Measurements from ENCODE around the gene ROBO1. TPM values are rescaled to one million over a fixed set of nuclear protein-coding genes. Genes with fewer than 3 reads are reported as not detected.

Gene ROBO1
- total RNA-seq, 1 donor from 2014 or later = 31.7 TPM

DNA sequence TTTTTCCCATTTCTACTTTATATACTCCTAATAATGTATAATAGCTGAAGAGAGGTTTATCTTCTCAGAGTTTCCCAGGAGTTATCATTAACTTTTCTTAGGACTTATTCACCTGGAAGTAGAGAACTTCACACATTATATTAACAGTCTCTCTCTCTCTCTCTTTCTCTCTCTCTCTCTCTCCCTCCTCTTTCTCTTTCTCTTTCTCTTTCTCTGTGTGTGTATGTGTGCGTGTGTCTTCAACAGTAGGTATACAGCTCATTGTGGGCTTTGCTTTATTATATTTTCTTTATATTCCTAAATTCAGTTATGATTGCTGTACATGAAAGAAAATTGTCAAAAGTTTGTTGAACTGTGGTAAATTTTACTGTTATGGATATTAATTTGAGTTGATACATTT, 353.8 kb downstream of the ROBO1 start:
- DNase-seq (ENCODE audit: low spot score) = no peak
- intact Hi-C loops (cut with DNase I) = no loop called here
- no peak for ATAC-seq

- intact Hi-C loops (cut with DNase I) = no loop called here
- ATAC-seq (no peak), DNase-seq (ENCODE audit: low spot score) (no peak)
Observed at GRCh38 chr3:79412537-79412936, 355.3 kb downstream of the ROBO1 start.

GRCh38 chr3:79410617-79411016, 357.2 kb downstream of the ROBO1 start:
- intact Hi-C loops (cut with DNase I) = no loop called here
- DNase-seq (ENCODE audit: low spot score) (no peak), ATAC-seq (no peak)

DNA sequence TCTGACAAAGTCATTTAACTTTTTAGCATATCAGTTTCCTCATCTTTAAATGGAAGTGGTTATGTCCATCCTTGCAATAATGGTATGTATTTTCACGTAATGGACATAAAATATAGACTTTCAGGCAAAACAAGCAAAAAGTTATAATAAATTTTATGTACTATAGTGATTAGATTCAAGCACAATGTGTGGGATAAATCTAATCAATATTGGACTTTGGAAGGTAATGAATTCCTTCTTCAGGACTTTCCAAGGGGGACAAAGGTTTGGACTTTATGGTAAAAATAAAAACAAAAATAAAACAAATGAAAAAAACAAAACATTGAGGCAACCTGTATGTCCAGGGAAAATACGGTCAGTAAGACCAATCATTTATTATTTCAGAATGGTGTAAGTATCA, 357.7 kb downstream of the ROBO1 start:
- no peak for DNase-seq (ENCODE audit: low spot score)
- ATAC-seq = no peak
- intact Hi-C loops (cut with DNase I) = no loop called here

DNA sequence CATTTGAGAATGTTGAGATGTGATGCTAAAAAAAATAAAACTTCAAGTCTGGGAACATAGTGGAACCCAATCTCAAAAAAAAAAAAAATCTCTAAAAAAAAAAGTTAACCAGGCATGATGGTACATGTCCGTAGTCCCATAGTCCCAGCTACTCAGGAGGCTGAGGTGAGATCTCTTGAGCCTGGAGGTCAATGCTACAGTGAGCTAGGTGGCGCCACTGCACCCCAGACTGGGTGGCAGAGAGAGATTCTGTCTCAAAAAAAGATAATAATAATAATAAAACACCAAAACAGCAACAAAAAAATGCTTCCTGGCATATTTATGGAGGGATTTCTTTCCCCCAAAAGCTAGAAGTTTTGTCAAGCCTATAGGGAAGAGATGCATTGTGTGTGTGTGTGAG, 361.6 kb downstream of the ROBO1 start:
- ATAC-seq (no peak), DNase-seq (ENCODE audit: low spot score) (no peak)
- intact Hi-C loops (cut with DNase I) = no loop called here

- intact Hi-C loops (cut with DNase I) = no loop called here
- DNase-seq (ENCODE audit: low spot score) (no peak), ATAC-seq (no peak)
Observed at GRCh38 chr3:79405183-79405582, 362.6 kb downstream of the ROBO1 start.

DNA sequence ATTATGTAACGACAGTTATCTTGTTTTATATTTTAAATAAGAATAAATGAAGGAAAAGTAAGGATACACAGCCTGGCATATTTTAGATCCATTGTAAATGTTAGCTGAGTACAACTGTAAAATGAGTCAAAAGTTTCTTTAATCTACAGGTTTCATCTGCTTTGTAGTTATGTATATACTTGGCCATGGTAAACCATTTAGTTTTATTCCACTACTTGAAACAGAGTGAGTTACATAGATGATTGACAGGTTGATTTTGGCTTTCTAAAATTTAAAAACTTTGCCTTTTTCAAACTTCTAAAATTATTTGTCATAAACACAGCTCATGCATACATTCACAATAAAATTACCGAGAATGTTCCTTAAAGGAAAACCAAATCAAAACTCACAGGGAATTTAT, 371.2 kb downstream of the ROBO1 start:
- DNase-seq (ENCODE audit: low spot score) = no peak

GRCh38 chr3:79392479-79392878, 375.3 kb downstream of the ROBO1 start:
- intact Hi-C loops (cut with DNase I) = no loop called here
- no peak for DNase-seq (ENCODE audit: low spot score)
- no peak for ATAC-seq

More for the DNA sequence above, 371.2 kb downstream of the ROBO1 start:
- ATAC-seq = no peak
- intact Hi-C loops (cut with DNase I) = no loop called here

DNA sequence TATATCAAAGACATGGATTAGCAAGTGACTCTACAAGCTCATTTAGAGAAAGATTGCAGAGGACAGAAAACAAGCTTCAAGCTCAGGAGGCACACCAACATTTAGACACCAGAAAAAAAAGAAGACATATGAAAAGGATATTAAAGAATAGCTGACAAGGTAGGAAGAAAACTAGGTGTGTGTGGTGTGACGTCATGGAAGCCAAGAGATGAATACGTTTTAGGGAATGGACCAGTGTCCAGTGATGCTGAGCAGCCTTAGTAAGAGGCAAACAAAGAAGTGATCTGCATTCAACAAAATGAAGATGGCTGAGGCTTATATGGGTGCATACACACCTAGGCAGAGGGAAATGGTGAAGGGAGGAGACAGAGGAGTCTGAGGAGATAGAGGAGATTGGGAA, 377.4 kb downstream of the ROBO1 start:
- ATAC-seq = no peak
- DNase-seq (ENCODE audit: low spot score) = no peak
- intact Hi-C loops (cut with DNase I) = no loop called here

GRCh38 chr3:79385211-79385610, 382.6 kb downstream of the ROBO1 start:
- intact Hi-C loops (cut with DNase I) = no loop called here
- ATAC-seq (no peak), DNase-seq (ENCODE audit: low spot score) (no peak)

GRCh38 chr3:79383402-79384012, 384.3 kb downstream of the ROBO1 start:
- DNase-seq (ENCODE audit: low spot score) = no peak
- intact Hi-C loops (cut with DNase I) = no loop called here
- ATAC-seq = no peak

DNA sequence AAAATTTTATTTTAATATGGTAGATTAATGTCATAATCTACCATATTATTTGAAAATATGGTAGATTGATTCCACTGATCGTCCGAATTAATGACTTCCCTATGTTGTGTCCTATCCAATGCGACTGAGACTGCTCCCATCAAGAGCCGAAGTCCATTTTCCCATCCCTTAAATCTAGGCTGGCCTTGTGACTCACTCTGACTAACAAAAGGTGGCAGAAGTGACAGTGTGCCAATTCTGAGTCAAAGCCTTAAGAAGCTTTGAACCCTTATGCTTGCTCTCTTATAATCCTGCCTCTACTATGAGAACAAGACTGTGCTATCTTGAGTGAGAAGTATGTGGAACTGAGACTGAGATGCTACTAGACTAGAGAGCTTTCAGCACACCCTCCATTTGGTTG, 387.2 kb downstream of the ROBO1 start:
- DNase-seq (ENCODE audit: low spot score) = no peak
- no peak for ATAC-seq
- intact Hi-C loops (cut with DNase I) = no loop called here

DNA sequence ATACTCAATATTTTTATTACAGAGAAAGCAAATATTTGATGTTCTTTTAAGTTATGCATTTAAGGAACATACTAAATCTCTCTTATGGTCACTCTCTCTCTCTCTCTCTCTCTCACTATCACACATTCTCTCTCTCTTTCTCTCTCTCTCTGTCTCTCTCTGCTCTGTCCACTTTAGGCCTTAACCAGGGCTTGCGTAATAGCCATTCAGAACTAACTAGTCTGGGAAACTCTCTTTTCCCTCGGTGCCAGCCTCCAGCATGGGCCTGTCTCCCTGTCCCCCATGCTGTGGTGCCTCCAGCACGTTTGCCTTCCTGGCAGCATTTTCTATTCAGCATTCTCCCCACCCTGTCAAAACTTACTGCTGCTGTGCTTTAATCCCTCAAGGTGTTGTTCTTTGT, 389.7 kb downstream of the ROBO1 start:
- DNase-seq (ENCODE audit: low spot score) = no peak
- intact Hi-C loops (cut with DNase I) = no loop called here

GRCh38 chr3:79369306-79369705, 398.5 kb downstream of the ROBO1 start:
- intact Hi-C loops (cut with DNase I) = no loop called here
- ATAC-seq = no peak
- no peak for DNase-seq (ENCODE audit: low spot score)

More for the DNA sequence above, 389.7 kb downstream of the ROBO1 start:
- no peak for ATAC-seq

DNA sequence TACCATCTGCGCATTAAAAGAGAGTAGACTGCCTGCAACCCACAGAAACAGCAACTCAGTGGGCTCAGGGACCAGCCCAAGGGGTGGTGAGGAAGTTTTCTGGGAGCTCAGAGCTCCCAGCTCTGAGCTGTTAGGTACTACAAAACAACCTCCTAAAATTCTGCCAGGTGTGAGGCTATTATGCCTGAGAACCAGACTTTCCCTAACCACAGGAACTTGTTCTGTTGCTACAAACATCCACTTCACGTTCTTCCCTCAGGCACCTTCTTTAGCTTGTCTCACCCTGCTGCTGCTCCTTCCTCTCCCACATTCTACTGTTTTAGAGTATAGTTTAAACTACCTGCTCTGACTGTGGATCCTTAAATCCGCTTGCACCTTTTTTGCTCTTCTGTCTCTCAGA, 399.4 kb downstream of the ROBO1 start:
- ATAC-seq = no peak

DNA sequence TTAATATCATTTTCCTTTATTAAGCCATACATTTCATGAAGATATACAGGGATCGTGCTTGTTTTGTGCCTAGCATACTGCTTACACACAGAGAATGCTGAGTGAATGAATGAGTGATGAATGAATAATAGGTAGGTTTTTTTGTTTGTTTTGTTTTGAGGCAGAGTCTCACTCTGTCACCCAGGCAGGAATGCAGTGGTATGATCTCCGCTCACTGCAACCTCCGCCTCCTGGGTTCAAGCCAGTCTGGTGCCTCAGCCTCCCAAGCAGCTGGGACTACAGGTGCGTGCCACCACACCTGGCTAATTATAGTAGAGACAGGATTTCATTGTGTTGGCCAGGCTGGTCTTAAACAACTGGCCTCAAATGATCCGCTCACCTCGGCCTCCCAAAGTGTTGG, 400.0 kb downstream of the ROBO1 start:
- no peak for ATAC-seq
- no peak for DNase-seq (ENCODE audit: low spot score)
- intact Hi-C loops (cut with DNase I) = no loop called here

More for the DNA sequence above, 399.4 kb downstream of the ROBO1 start:
- intact Hi-C loops (cut with DNase I) = no loop called here
- DNase-seq (ENCODE audit: low spot score) = no peak

DNA sequence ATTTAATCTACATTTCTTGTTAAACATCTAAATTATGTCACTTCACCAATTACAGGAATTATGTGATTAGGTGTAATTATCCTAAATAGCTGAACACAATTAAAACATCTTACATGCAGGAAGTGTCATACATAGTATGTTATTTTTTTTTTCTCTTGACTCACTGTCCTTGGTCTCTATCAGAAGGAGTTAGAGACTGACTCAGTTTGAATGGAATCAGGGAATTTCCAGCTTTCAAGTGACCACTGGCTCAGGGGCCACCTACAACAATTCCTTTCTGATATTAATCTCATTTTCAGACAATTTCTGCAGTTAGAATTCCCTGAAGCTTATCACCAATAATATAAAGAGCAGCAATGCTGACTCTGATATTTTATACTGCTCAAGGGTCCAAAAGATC, 400.7 kb downstream of the ROBO1 start:
- intact Hi-C loops (cut with DNase I) = no loop called here
- ATAC-seq = no peak
- DNase-seq (ENCODE audit: low spot score) = no peak

- DNase-seq (ENCODE audit: low spot score) (no peak), ATAC-seq (no peak)
- intact Hi-C loops (cut with DNase I) = no loop called here
Observed at GRCh38 chr3:79366414-79366813, 401.4 kb downstream of the ROBO1 start.

GRCh38 chr3:79364784-79365183, 403.0 kb downstream of the ROBO1 start:
- ATAC-seq = no peak
- no peak for DNase-seq (ENCODE audit: low spot score)
- intact Hi-C loops (cut with DNase I) = no loop called here

- intact Hi-C loops (cut with DNase I) = no loop called here
- DNase-seq (ENCODE audit: low spot score) (no peak), ATAC-seq (no peak)
Observed at GRCh38 chr3:79362571-79363270, 405.1 kb downstream of the ROBO1 start.

GRCh38 chr3:79361748-79362378, 405.9 kb downstream of the ROBO1 start:
- intact Hi-C loops (cut with DNase I) = no loop called here
- DNase-seq (ENCODE audit: low spot score) = no peak
- no peak for ATAC-seq

Data from sciatic nerve (tissue), 2 donors.